OCI-LY1 (cell line): Measurements from ENCODE around the gene CCNJL.

Experiments used
- H2AFZ ChIP-seq: fragments of 200-600 bp; sonication (generic), shearing (Covaris generic); 2 replicates; pipeline ENCODE4 v1.6.0; 2014; ENCODE audit warnings: antibody characterized with exemption, mild to moderate bottlenecking, low read length
- H3F3A ChIP-seq: fragments of 200-600 bp; sonication (generic), shearing (Covaris generic); 2 replicates; pipeline ENCODE4 v1.6.0; 2014; ENCODE audit warnings: mild to moderate bottlenecking, antibody characterized with exemption, low read length, moderate library complexity; ENCODE audit not compliant: insufficient read depth
- H3K27ac ChIP-seq: fragments of 200-600 bp; sonication (generic); 2 replicates; pipeline ENCODE4 v1.5.1; 2014; ENCODE audit warnings: low read length, mixed run types, mild to moderate bottlenecking, low read depth; ENCODE audit not compliant: poor library complexity, severe bottlenecking
- H3K27me3 ChIP-seq: fragments of 200-600 bp; sonication (generic); 2 replicates; pipeline ENCODE4 v1.6.0; 2014; ENCODE audit warnings: antibody characterized with exemption, mild to moderate bottlenecking, low read length, moderate library complexity; ENCODE audit not compliant: insufficient read depth
- H3K36me3 ChIP-seq: fragments of 200-600 bp; sonication (generic); 2 replicates; pipeline ENCODE4 v1.6.1; 2014; ENCODE audit warnings: mild to moderate bottlenecking, antibody characterized with exemption, low read length, moderate library complexity, mixed read lengths; ENCODE audit not compliant: insufficient read depth
- H3K4me1 ChIP-seq: fragments of 200-600 bp; sonication (generic); 2 replicates; pipeline ENCODE4 v1.5.1; 2014; ENCODE audit warnings: mild to moderate bottlenecking, low read length, moderate library complexity; ENCODE audit not compliant: insufficient read depth, severe bottlenecking
- H3K4me2 ChIP-seq: fragments of 200-600 bp; sonication (generic), shearing (Covaris generic); 2 replicates; pipeline ENCODE4 v1.6.1; 2014; ENCODE audit warnings: low read length
- H3K4me3 ChIP-seq: fragments of 200-600 bp; sonication (generic); 2 replicates; pipeline ENCODE4 v1.5.1; 2014; ENCODE audit warnings: low read length, low read depth, mild to moderate bottlenecking, mixed read lengths; ENCODE audit not compliant: poor library complexity, severe bottlenecking
- H3K79me2 ChIP-seq: fragments of 200-600 bp; shearing (Covaris generic); 2 replicates; pipeline ENCODE4 v1.6.1; 2016; ENCODE audit warnings: mixed run types, low read length, mixed read lengths; ENCODE audit not compliant: insufficient read depth
- H3K9ac ChIP-seq: fragments of 200-600 bp; sonication (generic), shearing (Covaris generic); 2 replicates; pipeline ENCODE4 v1.6.1; 2014; ENCODE audit warnings: mild to moderate bottlenecking, low read length, mixed read lengths
- H3K9me2 ChIP-seq: fragments of 200-600 bp; sonication (generic), shearing (Covaris generic); 2 replicates; pipeline ENCODE4 v1.6.1; 2014; ENCODE audit warnings: low read depth, mild to moderate bottlenecking, low read length, mixed read lengths
- H3K9me3 ChIP-seq: fragments of 200-600 bp; shearing (Covaris generic); 2 replicates; pipeline ENCODE4 v1.6.1; 2014; ENCODE audit warnings: low read length, mixed read lengths
- H4K20me1 ChIP-seq: fragments of 200-600 bp; sonication (generic), shearing (Covaris generic); 2 replicates; pipeline ENCODE4 v1.6.0; 2016; ENCODE audit warnings: mild to moderate bottlenecking, low read length; ENCODE audit not compliant: insufficient read depth
- EZH2 ChIP-seq: fragments of 200-600 bp; sonication (generic), shearing (Covaris generic); IDR thresholded peaks from 2 replicates; pipeline ENCODE4 v1.8.0; 2017; ENCODE audit warnings: borderline replicate concordance, mixed run types, mild to moderate bottlenecking, antibody characterized with exemption, low read length, moderate library complexity, mixed read lengths
- TF ChIP-seq, protein P1 (sequence below): fragments of 200-600 bp; sonication (generic), shearing (Covaris generic); IDR thresholded peaks from 2 replicates; pipeline ENCODE4 v1.5.1; 2017; ENCODE audit warnings: mild to moderate bottlenecking, antibody characterized with exemption, low read length, moderate library complexity, mixed read lengths

The CCNJL gene

DNA sequence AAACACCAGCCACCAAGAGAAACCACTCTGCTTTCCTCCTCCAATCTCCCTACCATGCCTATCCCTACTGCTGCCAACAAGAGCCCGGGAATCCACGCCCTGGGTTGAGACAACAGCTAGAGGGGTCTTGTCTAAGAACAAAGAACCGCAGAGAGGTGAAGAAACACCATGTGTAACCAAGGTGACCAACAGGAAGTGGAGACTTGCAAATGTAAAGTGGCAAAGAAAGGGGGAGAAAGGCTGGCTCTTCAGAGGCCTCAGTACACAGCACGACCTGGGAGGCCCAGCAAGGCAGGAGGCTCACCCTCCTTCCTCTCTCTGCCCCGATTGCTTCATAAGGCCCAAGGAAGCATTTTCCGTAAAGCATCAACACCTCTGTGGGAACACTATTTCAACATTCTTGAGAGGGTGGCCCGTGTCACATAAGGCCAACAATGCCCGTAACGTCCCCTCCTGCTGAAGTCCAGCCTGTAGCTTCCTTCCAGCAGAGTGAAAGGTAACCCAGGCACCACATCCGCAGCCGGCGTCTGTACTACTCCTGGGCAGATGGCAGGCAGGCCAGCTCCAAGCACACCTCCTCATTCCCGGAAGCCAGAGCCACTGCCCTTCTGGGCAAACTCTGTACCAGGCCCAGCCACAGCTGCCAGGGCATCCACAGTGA is 18.3 kb downstream of the CCNJL start:
- no peaks in the 10 kb centered on the region for H3F3A ChIP-seq
- no peaks in the 10 kb centered on the region for H3K9me2 ChIP-seq
- H3K4me2 ChIP-seq = no peak overlapping the region
- H3K36me3 ChIP-seq = no peaks in the 10 kb centered on the region
- no peak overlapping the region for H3K9ac ChIP-seq
- H3K79me2 ChIP-seq = no peaks in the 10 kb centered on the region
- H3K4me3 ChIP-seq = no peak overlapping the region
- no peaks in the 10 kb centered on the region for H3K9me3 ChIP-seq
- no peaks in the 10 kb centered on the region for H4K20me1 ChIP-seq
- 0 out of 2 replicates have a peak, but pooled peaks cover 7% of the 10 kb centered on the region for H3K27me3 ChIP-seq
- H2AFZ ChIP-seq = no peak overlapping the region
- H3K27ac ChIP-seq = no peak overlapping the region
- TF ChIP-seq, protein P1, sequence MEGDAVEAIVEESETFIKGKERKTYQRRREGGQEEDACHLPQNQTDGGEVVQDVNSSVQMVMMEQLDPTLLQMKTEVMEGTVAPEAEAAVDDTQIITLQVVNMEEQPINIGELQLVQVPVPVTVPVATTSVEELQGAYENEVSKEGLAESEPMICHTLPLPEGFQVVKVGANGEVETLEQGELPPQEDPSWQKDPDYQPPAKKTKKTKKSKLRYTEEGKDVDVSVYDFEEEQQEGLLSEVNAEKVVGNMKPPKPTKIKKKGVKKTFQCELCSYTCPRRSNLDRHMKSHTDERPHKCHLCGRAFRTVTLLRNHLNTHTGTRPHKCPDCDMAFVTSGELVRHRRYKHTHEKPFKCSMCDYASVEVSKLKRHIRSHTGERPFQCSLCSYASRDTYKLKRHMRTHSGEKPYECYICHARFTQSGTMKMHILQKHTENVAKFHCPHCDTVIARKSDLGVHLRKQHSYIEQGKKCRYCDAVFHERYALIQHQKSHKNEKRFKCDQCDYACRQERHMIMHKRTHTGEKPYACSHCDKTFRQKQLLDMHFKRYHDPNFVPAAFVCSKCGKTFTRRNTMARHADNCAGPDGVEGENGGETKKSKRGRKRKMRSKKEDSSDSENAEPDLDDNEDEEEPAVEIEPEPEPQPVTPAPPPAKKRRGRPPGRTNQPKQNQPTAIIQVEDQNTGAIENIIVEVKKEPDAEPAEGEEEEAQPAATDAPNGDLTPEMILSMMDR = no peak
- no peak for TF ChIP-seq EZH2
- H3K4me1 ChIP-seq = peaks cover 5% of the 10 kb centered on the region

DNA sequence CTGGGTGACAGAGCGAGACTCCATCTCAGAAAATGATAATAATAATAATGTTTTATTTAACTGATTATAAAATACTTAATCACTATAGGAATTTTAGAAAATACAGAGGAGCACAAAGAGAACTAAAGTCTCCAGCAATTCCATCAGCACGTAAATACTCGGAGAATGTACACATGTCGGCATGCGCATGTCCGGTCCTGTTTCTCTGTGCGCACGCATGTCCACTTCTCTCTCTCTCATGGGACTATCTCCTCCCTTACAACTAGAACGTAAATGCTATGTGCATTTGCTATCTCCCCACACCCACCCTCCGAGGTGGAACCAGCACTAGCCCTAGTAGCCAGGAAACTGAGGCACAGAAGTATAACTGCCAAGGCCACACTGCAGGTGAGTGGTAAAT is 19.0 kb downstream of the CCNJL start:
- H3K4me2 ChIP-seq = no peak overlapping the region
- no peaks in the 10 kb centered on the region for H3K36me3 ChIP-seq
- H4K20me1 ChIP-seq = no peaks in the 10 kb centered on the region
- TF ChIP-seq, protein P1 = no peak
- no peak for TF ChIP-seq EZH2
- H3K4me3 ChIP-seq = no peak overlapping the region
- H3K27me3 ChIP-seq = 0 out of 2 replicates have a peak, but pooled peaks cover 7% of the 10 kb centered on the region
- no peaks in the 10 kb centered on the region for H3K79me2 ChIP-seq
- H3K9me3 ChIP-seq = no peaks in the 10 kb centered on the region
- no peak overlapping the region for H2AFZ ChIP-seq
- no peaks in the 10 kb centered on the region for H3K9me2 ChIP-seq
- no peaks in the 10 kb centered on the region for H3F3A ChIP-seq
- H3K4me1 ChIP-seq = peaks cover 5% of the 10 kb centered on the region
- H3K27ac ChIP-seq = no peak overlapping the region
- H3K9ac ChIP-seq = no peak overlapping the region

DNA sequence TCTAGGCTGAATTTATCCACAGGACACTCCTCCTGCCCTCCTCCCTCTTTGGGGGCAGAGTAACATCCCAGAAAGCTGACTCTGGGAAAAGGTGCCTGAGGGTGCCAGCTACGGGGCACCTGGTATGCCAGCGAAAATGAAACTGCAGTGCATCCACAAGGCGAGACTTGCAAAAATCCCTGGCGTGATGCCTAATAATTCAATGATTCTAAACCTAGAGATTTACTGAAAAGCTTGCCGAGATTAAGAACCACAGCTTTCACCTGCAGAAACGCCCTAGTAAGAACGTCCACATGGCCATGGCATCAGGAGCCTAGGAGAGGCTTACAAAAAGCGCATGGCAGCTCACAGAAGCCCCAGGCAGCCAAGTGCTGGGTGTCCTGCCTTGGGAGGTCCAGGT is 20.9 kb downstream of the CCNJL start:
- Histone ChIP-seq H3K9ac (no peak overlapping the region), H3K27me3 (peaks cover 9% of the 10 kb centered on the region; the same call in 1 of the 2 replicates), H3K9me2 (no peaks in the 10 kb centered on the region), H4K20me1 (no peaks in the 10 kb centered on the region), H3K36me3 (no peaks in the 10 kb centered on the region), H3K9me3 (no peaks in the 10 kb centered on the region), H3F3A (no peaks in the 10 kb centered on the region), H3K79me2 (no peaks in the 10 kb centered on the region), H3K4me2 (no peak overlapping the region), H3K4me1 (peaks cover 5% of the 10 kb centered on the region), H3K4me3 (no peak overlapping the region), H3K27ac (no peak overlapping the region), H2AFZ (no peak overlapping the region)
- TF ChIP-seq EZH2 = no peak
- TF ChIP-seq, protein P1 = no peak
